GM21576 (cell line): ENCODE results near the gene FGD4.
"Not testable (repeated sequence)": the region's sequence is repeated elsewhere in the genome, so short reads cannot be mapped to it uniquely, and the experiment has no call there.

Source experiments
- ATAC-seq: cut with Tn5 transposase; IDR thresholded peaks from one replicate; pipeline ENCODE4 v1.9.1; 2021; ENCODE audit warnings: mild to moderate bottlenecking, moderate library complexity; ENCODE audit not compliant: unreplicated experiment

The FGD4 gene

GRCh38 chr12:32489070-32489469, 89.7 kb downstream of the FGD4 start:
- ATAC-seq, result no peak

DNA sequence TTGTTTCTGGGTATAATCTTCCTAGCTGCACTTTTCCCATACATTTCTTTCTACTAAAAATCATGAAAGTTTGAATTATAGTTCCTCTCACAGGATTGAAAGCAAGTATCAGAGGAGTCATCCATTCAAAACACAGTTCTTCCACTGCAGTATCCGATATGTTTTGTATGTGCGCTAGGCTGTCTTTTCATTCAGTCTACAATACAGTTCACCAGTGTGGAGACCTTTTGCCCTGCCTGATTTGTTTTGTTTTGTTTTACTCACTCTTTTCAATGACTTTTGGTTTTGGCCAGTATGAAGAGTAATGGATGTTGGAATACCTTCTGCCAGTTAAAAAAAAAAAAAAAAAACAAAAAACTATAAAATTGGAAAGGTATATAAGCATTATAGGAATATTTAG, 91.4 kb downstream of the FGD4 start:
- ATAC-seq, result no peak

- ATAC-seq, result no peak
These were observed 93.9 kb downstream of the FGD4 start for GRCh38 chr12:32493282-32493681.

DNA sequence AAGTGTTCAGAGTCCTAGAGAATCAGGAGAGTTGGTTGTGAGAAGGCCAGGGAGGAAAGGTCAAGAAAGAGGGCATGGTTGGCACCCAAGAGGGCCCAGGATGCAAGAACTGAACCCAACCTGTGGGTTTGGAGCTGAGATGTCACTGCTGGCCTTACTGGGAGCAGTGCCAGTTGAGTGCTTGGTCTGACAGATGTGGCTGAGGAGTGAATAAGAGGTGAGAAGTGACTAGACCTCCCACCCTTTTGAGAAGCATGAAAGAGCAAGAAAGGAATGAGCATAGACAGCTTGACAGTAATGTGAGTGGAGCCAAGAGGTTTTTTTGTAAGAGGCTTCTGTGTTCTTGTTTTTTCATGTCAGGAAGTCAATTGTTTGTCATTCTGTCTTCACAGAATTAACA, 95.3 kb downstream of the FGD4 start:
- no peak for ATAC-seq

GRCh38 chr12:32496946-32497345, 97.6 kb downstream of the FGD4 start:
- no peak for ATAC-seq

- no peak for ATAC-seq
These were observed 98.5 kb downstream of the FGD4 start for GRCh38 chr12:32497864-32498263.

DNA sequence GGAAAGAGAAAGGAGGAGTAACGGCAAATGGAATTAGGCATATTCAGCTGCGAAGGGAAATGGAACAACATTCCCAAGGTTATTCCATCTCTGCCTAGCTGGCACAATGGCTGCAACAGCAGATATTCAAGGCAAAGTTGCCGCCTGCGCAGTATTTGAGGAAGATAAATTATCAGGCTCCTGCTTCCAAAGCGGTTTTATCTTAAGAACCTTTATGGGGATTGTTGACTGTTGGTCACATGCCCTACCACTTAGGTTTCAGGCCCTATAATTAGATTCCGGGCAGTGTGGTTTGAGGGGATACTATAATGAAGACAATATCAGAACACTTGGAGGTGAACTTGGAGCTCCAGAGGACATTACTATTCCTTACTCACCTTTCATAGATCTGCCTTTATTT, 99.7 kb downstream of the FGD4 start:
- no peak for ATAC-seq

DNA sequence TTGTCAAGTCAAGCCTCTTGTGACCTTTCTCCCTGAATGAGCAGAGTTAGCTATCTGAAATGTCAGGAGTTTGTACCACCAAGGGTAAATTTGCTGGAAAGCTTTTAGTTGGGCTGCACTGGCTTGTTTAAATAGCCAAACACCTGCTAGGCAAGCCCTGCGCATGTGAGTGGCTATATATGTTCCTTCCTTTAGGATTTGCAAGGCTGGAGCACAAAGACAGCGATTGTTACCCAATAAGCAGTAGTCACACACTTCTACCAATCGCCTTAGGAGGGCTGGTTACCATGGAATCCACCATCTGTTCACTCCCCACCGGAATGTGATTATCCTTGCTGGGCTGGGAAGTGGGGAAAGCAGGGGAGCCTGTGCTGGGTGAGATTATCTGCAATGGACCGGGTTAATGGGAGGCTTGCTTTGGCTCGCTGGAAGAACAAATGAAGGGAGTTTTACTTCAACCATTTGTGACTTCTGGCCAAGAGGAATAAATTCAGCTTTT, 102.5 kb downstream of the FGD4 start:
- ATAC-seq, result no peak

- no peak for ATAC-seq
These were observed 103.5 kb downstream of the FGD4 start for GRCh38 chr12:32502693-32503502.

DNA sequence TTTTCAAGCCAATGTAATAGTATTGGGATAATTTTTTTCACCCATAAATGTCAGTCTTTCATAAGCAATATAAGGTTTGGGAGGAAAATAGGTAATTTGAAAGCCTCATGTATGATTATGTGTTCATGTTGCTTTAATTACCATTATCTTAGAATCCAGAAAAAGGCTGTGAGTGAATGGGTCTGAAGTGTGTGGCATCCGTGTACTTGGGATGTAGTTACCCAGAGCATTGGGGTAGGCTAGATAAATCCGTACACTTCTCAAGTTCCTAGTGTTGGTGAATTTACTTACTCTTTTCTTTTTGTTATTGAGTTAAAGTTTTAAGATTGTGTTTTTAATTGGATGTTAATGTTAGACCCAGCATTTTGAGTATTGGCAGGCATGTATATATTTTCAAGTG, 104.4 kb downstream of the FGD4 start:
- ATAC-seq, result no peak

GRCh38 chr12:32504591-32504990, 105.2 kb downstream of the FGD4 start:
- ATAC-seq, result no peak

- ATAC-seq, result no peak
These were observed 105.9 kb downstream of the FGD4 start for GRCh38 chr12:32505067-32505945.

GRCh38 chr12:32507096-32507941, 108.0 kb downstream of the FGD4 start:
- not testable (repeated sequence) for ATAC-seq

GRCh38 chr12:32507942-32508320, 108.6 kb downstream of the FGD4 start:
- ATAC-seq, result no peak

GRCh38 chr12:32508626-32509025, 109.3 kb downstream of the FGD4 start:
- no peak for ATAC-seq

GRCh38 chr12:32509328-32510091, 110.2 kb downstream of the FGD4 start:
- no peak for ATAC-seq

DNA sequence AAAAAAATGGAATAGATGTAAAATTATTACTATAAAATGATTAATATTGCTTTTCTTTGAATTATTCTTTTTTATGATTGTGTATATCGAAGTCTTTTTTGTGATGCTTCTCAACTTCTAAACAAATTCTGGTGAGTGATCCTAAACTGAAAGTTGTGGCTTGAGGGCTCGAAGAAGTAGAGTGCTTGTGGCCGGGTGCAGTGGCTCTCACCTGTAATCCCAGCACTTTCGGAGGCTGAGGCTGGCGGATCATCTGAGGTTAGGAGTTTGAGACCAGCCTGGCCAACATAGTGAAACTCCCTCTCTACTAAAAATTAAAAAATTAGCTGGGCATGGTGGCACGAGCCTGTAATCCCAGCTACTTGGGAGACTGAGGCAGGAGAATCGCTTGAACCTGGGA, 112.6 kb downstream of the FGD4 start:
- ATAC-seq, result not testable (repeated sequence)

DNA sequence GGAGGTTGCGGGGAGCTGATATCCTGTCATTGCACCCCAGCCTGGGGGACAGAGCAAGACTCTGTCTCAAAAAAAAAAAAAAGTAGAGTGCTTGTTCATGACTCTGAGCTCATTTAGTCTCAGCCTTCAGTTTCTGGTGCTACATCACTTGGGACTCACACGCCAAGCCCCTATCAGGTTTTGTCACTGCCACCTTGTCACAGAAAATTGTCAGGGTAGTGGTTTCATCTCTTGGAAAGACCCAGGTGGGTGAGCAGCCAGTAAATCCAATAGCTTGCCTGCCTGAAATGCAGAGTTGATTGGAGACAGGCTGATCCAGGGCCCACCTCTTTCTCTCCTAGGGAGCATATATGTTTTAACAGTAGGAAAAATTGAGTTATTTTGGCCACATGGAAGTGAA, 113.0 kb downstream of the FGD4 start:
- no peak for ATAC-seq

GRCh38 chr12:32512910-32513309, 113.6 kb downstream of the FGD4 start:
- no peak for ATAC-seq

- ATAC-seq, result no peak
These were observed 115.9 kb downstream of the FGD4 start for GRCh38 chr12:32515137-32515873.
